Measurements from ENCODE around the gene RPS3.

RPS3 gene

GRCh38 chr11:75435571-75435925 lies 36.2 kb downstream of the RPS3 start:
- no peak for DNase-seq (ENCODE audit: low spot score)

- DNase-seq (ENCODE audit: low spot score), result no peak
Observed at GRCh38 chr11:75436806-75437205, 37.5 kb downstream of the RPS3 start.

GRCh38 chr11:75437966-75438659 lies 38.8 kb downstream of the RPS3 start:
- DNase-seq (ENCODE audit: low spot score), result peak; percentile 27

- no peak for DNase-seq (ENCODE audit: low spot score)
Observed at GRCh38 chr11:75439026-75439425, 39.7 kb downstream of the RPS3 start.

GRCh38 chr11:75439495-75440120 lies 40.3 kb downstream of the RPS3 start:
- no peak for DNase-seq (ENCODE audit: low spot score)

GRCh38 chr11:75440960-75441803 lies 41.9 kb downstream of the RPS3 start:
- no peak for DNase-seq (ENCODE audit: low spot score)

- no peak for DNase-seq (ENCODE audit: low spot score)
Observed at GRCh38 chr11:75441804-75442132, 42.5 kb downstream of the RPS3 start.

- no peak for DNase-seq (ENCODE audit: low spot score)
Observed at GRCh38 chr11:75442161-75442885, 43.0 kb downstream of the RPS3 start.

GRCh38 chr11:75443043-75443442 lies 43.7 kb downstream of the RPS3 start:
- DNase-seq (ENCODE audit: low spot score), result no peak

- peak; percentile 83 for DNase-seq (ENCODE audit: low spot score)
Observed at GRCh38 chr11:75445315-75445953, 46.1 kb downstream of the RPS3 start.

GRCh38 chr11:75447415-75447814 lies 48.1 kb downstream of the RPS3 start:
- DNase-seq (ENCODE audit: low spot score), result no peak

GRCh38 chr11:75449271-75449670 lies 50.0 kb downstream of the RPS3 start:
- DNase-seq (ENCODE audit: low spot score), result no peak

- DNase-seq (ENCODE audit: low spot score), result no peak
Observed at GRCh38 chr11:75449776-75450175, 50.5 kb downstream of the RPS3 start.

GRCh38 chr11:75450236-75450635 lies 50.9 kb downstream of the RPS3 start:
- no peak for DNase-seq (ENCODE audit: low spot score)

GRCh38 chr11:75450826-75451821 lies 51.8 kb downstream of the RPS3 start:
- no peak for DNase-seq (ENCODE audit: low spot score)

GRCh38 chr11:75453916-75454655 lies 54.8 kb downstream of the RPS3 start:
- DNase-seq (ENCODE audit: low spot score), result peak; percentile 89

GRCh38 chr11:75454987-75455386 lies 55.7 kb downstream of the RPS3 start:
- no peak for DNase-seq (ENCODE audit: low spot score)

Data from GM03348 (cell line).